Kidney (tissue), 14 donors: ENCODE results near the gene KLHDC7A. TPM values are rescaled to one million over a fixed set of nuclear protein-coding genes. Genes with fewer than 3 reads are reported as not detected.

Source experiments
- DNase-seq, 5 donors: peaks; one replicate each; pipeline ENCODE4 v3.0.0-alpha.2; 2013 to 2020
- FAIRE-seq: peaks from 2 replicates; lab custom pipeline; 2012; peaks lifted over from hg19 to GRCh38; lab: Jason Lieb, UNC
- H3K27ac ChIP-seq, 2 donors: one replicate each; pipeline ENCODE4 v1.7.0; 2013; ENCODE audit warnings: low read depth in 2 of 2, low read length in 2 of 2, inconsistent platforms in 1 of 2
- H3K27me3 ChIP-seq: one replicate; pipeline ENCODE4 v1.7.1; 2013; ENCODE audit warnings: low read length, inconsistent platforms; ENCODE audit not compliant: control insufficient read depth, insufficient read depth
- H3K36me3 ChIP-seq, 3 donors: one replicate each; pipeline versions ENCODE4 v1.7.0 to v1.7.1; 2013; ENCODE audit warnings: low read length in 3 of 3, control low read depth in 1 of 3, inconsistent platforms in 1 of 3; ENCODE audit not compliant: insufficient read depth in 3 of 3, control insufficient read depth in 2 of 3
- H3K4me1 ChIP-seq, 3 donors: one replicate each; pipeline versions ENCODE4 v1.7.0 to v1.7.1; 2013; ENCODE audit warnings: low read length in 3 of 3, inconsistent platforms in 1 of 3, low read depth in 1 of 3; ENCODE audit not compliant: control insufficient read depth in 2 of 3, insufficient read depth in 2 of 3
- H3K4me3 ChIP-seq, 3 donors: one replicate each; pipeline versions ENCODE4 v1.7.0 to v1.8.1; 2013; ENCODE audit warnings: low read length in 3 of 3, control low read depth in 1 of 3, inconsistent platforms in 1 of 3
- H3K9ac ChIP-seq, 3 donors: one replicate each; pipeline versions ENCODE4 v1.7.0 to v1.7.1; 2013; ENCODE audit warnings: low read length in 3 of 3, control low read depth in 1 of 3, inconsistent platforms in 1 of 3
- H3K9me3 ChIP-seq, 3 donors: one replicate each; pipeline versions ENCODE4 v1.7.0 to v1.7.1; 2013; ENCODE audit warnings: low read length in 3 of 3, control low read depth in 1 of 3, inconsistent platforms in 1 of 3; ENCODE audit not compliant: control insufficient read depth in 2 of 3, insufficient read depth in 1 of 3
- intact Hi-C: fragments of 100-400 bp; cut with DNase I; formaldehyde crosslinking; loops from one replicate; pipeline ENCODE4 v1.11.1; 2022
- polyA plus RNA-seq: library from polyadenylated mRNA; stranded (reverse); fragments of 350-450 nt; fragmentation: Illumina TruSeq; extraction: RNeasy Lipid Tissue Mini Kit (QIAGEN cat#74804); gene quantifications from one replicate; pipeline ENCODE4 v1.2.3, GENCODE V29; 2014; ENCODE audit warnings: low read depth, low replicate concordance; ENCODE audit not compliant: insufficient read depth
- total RNA-seq: library from RNA; stranded (reverse); fragmentation: NEBNext Ultra II Directional; extraction: Animal tissue kit (Norgen Biotek cat#: 25700); gene quantifications from one replicate; pipeline ENCODE4 v1.2.1, GENCODE V29; 2021
- TF ChIP-seq, protein P1 (sequence below): IDR thresholded peaks from 3 replicates; pipeline ENCODE4 v1.5.1; 2012; ENCODE audit warnings: mild to moderate bottlenecking, moderate library complexity, borderline replicate concordance; ENCODE audit not compliant: insufficient read depth; ENCODE audit errors: extremely low read depth
- donor health status: control.
- donor health status: control.
- donor health status: control.
- donor health status: control.
- donor health status: control.
- donor health status: DM: yes; HTN: yes; CAD: no.
- donor health status: Normal renal cell carcinoma (clear cell type).

The KLHDC7A gene
- total and polyA plus RNA-seq, 2 donors from 2014 or later, result 25.8 to 28.0 TPM

DNA sequence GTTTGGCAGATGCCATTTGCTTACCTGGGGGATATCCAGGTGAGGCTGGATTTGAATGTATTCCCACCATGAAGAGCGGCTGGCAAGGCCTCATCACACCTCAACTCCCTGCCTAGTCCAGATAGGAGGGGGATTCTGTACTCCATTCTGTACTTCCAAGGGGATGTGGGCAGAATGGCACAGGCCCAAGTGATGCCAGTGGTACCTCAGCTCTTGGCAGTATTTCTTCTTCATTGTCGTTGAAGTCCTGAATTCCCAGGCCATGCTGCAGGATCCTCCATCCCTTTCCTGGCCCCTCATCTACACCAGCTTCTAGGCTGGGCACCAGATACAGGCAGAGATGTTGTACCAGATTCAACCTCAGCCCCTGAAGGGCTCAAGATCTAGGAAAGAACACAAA is 47.9 kb downstream of the KLHDC7A start:
- FAIRE-seq, result no peak
- H3K27ac ChIP-seq, result no peak overlapping the region

DNA sequence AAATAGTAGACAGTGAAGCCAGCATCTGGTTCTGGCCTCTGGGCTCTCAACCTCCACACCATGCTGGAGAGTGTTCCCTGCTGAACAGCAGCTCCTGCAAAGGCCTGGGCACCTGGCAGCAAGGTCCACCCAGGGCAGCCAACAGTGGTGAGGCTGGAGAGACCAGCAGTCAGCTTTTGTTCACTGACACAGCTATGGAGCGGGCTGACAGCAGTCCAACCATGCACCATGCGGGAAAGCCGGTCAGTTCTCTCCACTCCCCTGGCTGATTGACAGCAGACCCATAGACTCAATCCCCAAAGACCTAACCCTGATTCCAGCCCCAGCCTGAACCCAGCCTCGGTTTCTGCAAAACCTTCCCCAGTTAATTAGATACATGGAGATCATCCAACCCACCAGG is 49.0 kb downstream of the KLHDC7A start:
- Histone ChIP-seq H3K36me3 (no peaks in the 10 kb centered on the region), H3K27me3 (no peaks in the 10 kb centered on the region), H3K4me3 (no peak overlapping the region), H3K9me3 (no peaks in the 10 kb centered on the region), H3K4me1 (no peaks in the 10 kb centered on the region), H3K27ac (no peak overlapping the region), H3K9ac (no peak overlapping the region)
- intact Hi-C loops, result no loop called here
- TF ChIP-seq, protein P1, sequence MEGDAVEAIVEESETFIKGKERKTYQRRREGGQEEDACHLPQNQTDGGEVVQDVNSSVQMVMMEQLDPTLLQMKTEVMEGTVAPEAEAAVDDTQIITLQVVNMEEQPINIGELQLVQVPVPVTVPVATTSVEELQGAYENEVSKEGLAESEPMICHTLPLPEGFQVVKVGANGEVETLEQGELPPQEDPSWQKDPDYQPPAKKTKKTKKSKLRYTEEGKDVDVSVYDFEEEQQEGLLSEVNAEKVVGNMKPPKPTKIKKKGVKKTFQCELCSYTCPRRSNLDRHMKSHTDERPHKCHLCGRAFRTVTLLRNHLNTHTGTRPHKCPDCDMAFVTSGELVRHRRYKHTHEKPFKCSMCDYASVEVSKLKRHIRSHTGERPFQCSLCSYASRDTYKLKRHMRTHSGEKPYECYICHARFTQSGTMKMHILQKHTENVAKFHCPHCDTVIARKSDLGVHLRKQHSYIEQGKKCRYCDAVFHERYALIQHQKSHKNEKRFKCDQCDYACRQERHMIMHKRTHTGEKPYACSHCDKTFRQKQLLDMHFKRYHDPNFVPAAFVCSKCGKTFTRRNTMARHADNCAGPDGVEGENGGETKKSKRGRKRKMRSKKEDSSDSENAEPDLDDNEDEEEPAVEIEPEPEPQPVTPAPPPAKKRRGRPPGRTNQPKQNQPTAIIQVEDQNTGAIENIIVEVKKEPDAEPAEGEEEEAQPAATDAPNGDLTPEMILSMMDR, result no peak
- DNase-seq (peak in 1 of 5 donors; percentile 9), FAIRE-seq (no peak)

More for the DNA sequence above, 47.9 kb downstream of the KLHDC7A start:
- Histone ChIP-seq H3K9me3 (no peaks in the 10 kb centered on the region), H3K4me1 (no peaks in the 10 kb centered on the region), H3K36me3 (no peaks in the 10 kb centered on the region), H3K9ac (no peak overlapping the region), H3K4me3 (no peak overlapping the region), H3K27me3 (no peaks in the 10 kb centered on the region)
- no peak for DNase-seq
- TF ChIP-seq, protein P1, result no peak
- intact Hi-C loops, result no loop called here

DNA sequence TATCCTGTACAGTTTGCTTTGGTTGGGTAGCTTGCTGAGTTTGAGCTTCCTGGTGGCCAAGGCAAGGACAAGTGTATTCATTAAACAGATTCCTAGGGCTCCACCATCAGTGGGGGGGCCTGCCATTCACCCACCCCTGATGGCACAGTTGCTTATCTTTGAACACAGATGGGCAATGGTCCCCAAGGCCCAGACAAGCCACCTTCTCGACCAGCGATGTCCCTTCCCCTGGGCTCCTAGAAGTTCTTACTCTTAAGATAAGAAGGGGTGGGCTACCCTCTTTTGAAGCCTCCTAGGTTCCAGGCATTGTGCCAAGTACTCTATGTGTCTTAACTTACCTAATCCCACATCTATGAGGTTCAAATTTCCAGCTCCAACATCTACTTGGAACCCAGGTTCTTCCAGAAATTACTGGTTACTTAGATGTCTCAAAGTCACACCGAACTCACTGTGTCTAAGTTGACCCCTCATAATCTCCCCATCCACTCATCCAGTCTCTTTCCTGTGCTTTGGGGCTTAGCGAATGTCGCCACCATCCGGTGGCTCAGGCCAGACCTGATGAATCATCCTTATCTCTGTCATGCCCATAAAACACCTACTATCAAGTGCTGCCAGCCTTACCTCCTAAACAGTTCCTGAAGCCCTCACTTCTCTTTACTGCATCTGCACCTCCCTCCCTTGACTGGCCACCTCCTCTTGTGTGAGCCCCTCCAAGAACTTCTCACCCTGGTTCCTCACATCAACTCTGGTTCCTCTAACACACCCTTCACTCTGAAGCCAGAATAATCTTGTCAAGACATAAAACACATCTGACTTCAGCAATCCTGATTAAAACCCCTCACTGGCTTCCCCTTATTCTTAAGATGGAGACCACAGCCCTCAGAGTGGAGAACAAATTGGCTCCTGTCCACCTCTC is 50.1 kb downstream of the KLHDC7A start:
- H3K9ac ChIP-seq, result no peak overlapping the region
- no peaks in the 10 kb centered on the region for H3K27me3 ChIP-seq
- peak in 4 of 5 donors; percentile 28 to 39 (median 30) for DNase-seq
- H3K4me1 ChIP-seq, result no peaks in the 10 kb centered on the region
- H3K4me3 ChIP-seq, result no peak overlapping the region
- intact Hi-C loops, result no loop called here
- no peak for FAIRE-seq
- H3K9me3 ChIP-seq, result no peaks in the 10 kb centered on the region
- H3K27ac ChIP-seq, result no peak overlapping the region
- no peaks in the 10 kb centered on the region for H3K36me3 ChIP-seq
- TF ChIP-seq, protein P1, result peak; percentile 4
